CD4-positive, alpha-beta T cell treated with Interleukin-17A for 4 hours (primary cell): ENCODE data around the gene PIM3.
A peak's percentile ranks its signal among the peaks of the same experiment; 100 is the strongest.
"Not testable (repeated sequence)": the region's sequence is repeated elsewhere in the genome, so short reads cannot be mapped to it uniquely, and the experiment has no call there.

ENCODE experiments used
- DNase-seq: peaks from one replicate; pipeline ENCODE4 v3.0.0-alpha.2; 2020; ENCODE audit warnings: mixed read lengths

PIM3 gene

GRCh38 chr22:49968831-49969661 is 8.5 kb downstream of the PIM3 start:
- no peak for DNase-seq

- DNase-seq, result no peak
These were observed 9.4 kb downstream of the PIM3 start for GRCh38 chr22:49969751-49970527.

DNA sequence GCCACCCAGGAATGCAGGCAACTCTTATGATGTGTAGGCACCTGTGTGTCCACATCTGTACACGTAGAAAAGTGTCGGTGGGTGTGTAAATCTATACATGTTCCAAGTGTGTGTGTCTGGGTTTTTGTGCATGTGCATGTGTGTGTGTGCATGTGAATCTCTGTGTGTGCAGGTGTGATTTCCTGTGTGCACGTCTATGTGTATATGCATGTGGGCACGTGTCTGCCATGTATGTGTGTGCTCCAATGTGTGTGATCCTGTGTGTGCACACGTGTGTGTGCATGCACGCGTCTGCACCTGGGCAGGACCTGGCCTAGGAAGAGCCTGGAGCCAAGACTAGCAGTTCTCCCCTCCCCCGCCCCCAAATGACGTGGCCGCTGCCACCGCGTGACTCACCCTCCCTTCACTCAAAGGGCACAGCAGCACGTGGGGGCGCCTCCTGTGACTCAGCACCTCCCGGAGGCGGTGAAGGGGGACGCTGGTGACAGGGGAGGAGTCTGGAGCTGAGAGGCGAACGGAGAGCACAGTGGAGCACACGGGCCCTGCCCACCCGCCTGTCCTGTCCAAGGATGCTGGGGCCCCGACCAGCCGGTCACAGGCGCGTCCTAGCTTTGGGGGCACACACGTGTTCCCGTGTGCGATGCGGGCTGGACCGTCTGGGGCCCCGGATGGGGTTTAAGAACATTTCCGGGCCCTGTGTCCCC is 10.1 kb downstream of the PIM3 start:
- DNase-seq, result peak; percentile 98

- no peak for DNase-seq
These were observed 10.9 kb downstream of the PIM3 start for GRCh38 chr22:49971232-49972162.

DNA sequence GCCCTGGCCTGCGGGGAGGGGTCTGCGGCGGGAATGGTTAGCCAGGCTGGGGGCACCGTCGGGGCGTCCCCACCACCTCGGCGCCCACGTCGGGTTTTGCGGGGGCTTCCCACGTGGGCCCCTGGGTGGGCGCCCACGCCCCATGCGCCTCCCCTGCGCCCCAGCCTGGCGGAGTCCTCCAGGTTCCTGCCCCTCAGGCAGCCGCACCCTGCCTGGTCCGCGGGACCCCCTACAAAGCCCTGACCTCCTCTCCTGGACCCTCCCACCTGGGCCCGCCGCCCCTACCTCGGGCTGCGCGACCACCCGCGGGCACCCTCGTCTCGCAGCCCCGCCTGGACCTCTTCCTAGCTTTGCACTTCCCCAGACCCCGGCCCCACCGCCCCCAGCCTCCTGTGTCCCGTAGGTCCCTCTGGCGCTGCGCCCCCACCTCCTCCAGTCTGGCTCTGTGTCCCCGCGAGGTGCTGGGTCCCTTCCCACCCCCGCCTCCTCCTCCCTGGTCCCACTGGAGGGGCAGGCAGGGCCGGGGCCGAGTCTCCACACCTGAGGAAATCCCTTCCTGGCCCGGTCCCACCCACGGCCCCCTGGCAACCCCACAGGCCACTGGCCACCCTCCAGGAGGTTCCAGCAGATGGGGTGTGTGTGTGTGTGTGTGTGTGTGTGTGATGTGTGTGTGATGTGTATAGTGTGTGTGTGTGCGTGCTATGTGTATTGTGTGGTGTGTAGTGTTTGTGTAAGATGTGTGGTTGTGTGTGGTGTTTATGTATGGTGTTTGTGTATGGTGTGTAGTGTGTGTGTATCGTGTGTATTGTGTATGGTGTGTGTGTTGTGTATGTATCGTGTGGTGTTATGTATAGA is 11.8 kb downstream of the PIM3 start:
- peak; percentile 3 for DNase-seq

DNA sequence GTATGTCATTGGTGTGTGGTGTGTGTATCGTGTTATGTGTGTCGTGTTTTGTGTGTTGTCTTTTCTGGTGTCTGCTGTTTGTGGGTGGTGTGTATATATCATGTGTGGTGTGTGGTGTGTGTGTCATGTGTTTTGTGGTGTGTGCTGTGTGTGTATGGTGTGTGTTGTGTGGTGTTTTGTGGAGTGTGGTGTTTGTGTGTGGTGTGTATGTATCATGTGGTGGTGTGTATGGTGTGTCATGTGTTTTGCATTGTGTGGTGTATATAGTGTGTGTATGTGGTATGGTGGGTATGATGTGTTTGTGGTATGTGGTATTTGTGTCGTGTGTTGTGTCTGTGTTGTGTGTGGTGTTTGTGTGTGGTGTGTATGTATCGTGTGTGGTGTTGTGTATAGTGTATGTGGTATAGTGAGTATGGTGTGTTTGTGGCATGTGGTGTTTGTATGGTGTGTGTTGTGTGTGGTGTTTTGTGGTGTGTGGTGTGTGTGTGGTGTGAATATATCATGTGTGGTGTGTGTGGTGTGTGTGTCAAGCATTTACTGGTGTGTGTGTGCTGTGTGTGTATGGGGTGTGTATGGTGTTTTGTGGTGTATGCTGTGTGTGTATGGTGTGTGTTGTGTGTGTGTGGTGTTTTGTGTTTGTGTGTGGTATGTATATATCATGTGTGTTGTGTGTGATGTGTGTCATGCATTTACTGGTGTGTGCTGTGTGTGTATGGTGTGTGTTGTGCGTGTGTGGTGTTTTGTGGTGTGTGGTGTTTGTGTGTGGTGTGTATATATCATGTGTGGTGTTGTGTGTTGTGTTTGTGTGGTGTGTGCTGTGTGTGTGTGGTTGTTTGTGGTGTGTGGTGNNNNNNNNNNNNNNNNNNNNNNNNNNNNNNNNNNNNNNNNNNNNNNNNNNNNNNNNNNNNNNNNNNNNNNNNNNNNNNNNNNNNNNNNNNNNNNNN is 12.7 kb downstream of the PIM3 start:
- peak; percentile 2 for DNase-seq

GRCh38 chr22:49975543-49976389 is 15.2 kb downstream of the PIM3 start:
- DNase-seq, result peak; percentile 11

- DNase-seq, result peak; percentile 49
These were observed 16.0 kb downstream of the PIM3 start for GRCh38 chr22:49976439-49977175.

DNA sequence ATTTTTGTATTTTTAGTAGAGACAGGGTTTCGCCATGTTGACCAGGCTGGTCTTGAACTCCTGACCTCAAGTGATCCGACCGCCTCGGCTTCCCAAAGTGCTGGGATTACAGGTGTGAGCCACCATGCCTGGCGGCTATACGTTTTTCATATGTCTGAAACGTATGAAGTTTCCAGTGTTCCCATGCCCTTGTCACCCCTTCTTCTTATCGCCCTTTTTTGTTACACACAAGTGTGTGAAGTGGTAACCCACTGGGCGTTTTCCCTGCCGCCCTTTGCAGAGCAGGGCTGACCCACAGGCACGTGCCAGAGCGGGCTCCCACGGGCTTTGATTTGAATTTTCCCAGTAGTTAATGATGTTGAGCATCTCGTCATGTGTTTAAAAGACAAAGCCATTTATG is 17.0 kb downstream of the PIM3 start:
- no peak for DNase-seq

DNA sequence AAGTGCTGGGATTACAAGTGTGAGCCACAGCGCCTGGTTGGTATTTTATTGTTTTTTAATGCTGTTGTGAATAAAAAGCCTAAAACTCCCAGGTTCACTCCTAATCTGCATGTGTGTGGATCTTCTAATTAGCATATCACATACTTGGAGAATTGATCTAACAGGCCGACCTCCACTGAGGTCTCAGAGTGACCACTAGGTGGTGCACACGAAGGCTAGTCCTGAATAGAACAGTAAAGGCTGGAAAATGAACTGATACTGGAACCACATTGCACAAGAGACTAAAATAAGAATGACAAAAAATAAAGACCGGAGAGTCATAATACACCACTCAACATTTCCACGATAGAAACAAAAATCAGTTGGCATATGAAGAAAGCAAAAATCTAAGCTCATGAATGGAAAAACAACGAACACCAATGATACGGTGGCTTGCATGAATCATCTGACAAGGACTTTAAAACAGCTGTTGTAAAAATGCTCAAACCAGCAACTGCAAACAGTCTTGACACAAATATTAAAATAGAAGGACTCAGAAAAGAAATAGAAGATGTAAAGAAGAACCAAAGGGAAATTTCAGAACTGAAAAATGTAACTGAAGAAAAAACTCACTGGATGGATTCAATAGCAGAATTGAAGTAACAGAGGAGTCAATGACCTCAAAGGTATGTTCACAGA is 19.2 kb downstream of the PIM3 start:
- DNase-seq, result peak; percentile 50

DNA sequence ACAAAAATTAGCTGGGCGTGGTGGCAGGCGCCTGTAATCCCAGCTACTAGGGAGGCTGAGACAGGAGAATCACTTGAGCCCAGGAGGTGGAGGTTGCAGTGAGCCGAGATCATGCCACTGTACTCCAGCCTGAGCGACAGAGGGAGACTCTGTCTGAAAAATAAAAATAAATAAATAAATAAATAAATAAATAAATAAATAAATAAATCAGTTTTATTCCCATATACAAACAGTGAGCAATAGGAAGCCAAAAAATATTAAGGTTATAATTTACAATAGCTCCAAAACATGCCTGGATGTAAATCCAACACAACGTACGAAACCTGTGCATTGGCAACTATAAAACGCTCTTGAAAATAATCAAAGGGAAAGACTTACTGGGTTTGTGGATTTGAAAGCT is 21.2 kb downstream of the PIM3 start:
- DNase-seq, result not testable (repeated sequence)

GRCh38 chr22:49983148-49984042 is 22.8 kb downstream of the PIM3 start:
- DNase-seq, result peak; percentile 69

DNA sequence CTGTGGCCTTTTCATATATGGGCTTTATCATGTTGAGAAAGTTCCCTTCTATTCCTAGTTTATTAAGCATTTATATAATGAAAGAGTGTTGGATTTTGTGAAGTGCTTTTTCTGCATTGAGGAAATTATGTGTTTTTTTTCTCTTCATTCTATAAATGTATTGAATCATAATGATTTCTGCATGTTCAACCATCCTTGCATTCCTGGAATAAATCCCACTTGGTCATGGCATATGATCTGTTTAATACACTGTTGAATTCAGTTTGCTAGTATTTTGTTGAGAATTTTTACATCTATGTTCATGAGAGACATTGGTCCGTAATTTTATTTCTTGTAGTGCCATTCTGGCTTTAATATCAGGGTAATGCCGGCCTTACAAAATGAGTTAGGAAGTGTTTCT is 25.8 kb downstream of the PIM3 start:
- no peak for DNase-seq

GRCh38 chr22:49989826-49990225 is 29.3 kb downstream of the PIM3 start:
- not testable (repeated sequence) for DNase-seq

GRCh38 chr22:49991167-49991566 is 30.6 kb downstream of the PIM3 start:
- DNase-seq, result no peak

- DNase-seq, result no peak
These were observed 31.4 kb downstream of the PIM3 start for GRCh38 chr22:49991907-49992533.
